ENCODE data around the gene ARHGEF38.

DNA sequence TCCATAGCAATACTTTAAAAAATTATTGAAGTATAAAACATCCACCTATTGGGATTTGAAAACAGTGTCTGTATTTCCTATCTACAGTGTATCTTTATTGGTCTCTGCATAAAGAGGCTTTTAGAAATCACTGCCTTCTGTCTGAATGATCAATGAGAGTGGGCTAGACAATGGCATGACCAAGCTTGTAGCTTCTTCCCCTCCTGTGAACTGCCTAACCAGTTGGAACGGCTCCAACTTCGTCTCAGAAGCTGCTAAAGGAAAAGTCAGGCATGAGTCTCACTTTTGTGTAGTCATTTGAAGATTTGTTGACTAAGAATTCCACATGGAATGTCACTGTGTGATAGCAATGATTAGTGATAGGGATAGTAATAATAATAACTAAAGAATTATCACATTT, 91.8 kb downstream of the ARHGEF38 start:
- TF ChIP-seq, protein P1, sequence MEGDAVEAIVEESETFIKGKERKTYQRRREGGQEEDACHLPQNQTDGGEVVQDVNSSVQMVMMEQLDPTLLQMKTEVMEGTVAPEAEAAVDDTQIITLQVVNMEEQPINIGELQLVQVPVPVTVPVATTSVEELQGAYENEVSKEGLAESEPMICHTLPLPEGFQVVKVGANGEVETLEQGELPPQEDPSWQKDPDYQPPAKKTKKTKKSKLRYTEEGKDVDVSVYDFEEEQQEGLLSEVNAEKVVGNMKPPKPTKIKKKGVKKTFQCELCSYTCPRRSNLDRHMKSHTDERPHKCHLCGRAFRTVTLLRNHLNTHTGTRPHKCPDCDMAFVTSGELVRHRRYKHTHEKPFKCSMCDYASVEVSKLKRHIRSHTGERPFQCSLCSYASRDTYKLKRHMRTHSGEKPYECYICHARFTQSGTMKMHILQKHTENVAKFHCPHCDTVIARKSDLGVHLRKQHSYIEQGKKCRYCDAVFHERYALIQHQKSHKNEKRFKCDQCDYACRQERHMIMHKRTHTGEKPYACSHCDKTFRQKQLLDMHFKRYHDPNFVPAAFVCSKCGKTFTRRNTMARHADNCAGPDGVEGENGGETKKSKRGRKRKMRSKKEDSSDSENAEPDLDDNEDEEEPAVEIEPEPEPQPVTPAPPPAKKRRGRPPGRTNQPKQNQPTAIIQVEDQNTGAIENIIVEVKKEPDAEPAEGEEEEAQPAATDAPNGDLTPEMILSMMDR (IDR thresholded peaks at IDR 0.05): no peak
- no peak for TF ChIP-seq POLR2A (IDR thresholded peaks at IDR 0.05)

Data from lower leg skin (tissue), 3 donors.